Stimulated activated CD4-positive, alpha-beta T cell treated with anti-CD3 and anti-CD28 coated beads, Interleukin-15, amount 100 ng/mL, for 1 hour (primary cell): Measurements from ENCODE around the gene BRAF.
"Not testable (repeated sequence)": the region's sequence is repeated elsewhere in the genome, so short reads cannot be mapped to it uniquely, and the experiment has no call there.

Experiments used
- DNase-seq, 2 donors: peaks; one replicate each; pipeline ENCODE4 v3.0.0-alpha.2; 2020; ENCODE audit warnings: low read depth in 1 of 2, low spot score in 1 of 2

BRAF gene

GRCh38 chr7:140920745-140921144, 4.0 kb downstream of the BRAF start:
- DNase-seq: no peak

- no peak for DNase-seq
Observed at GRCh38 chr7:140918236-140918635, 6.5 kb downstream of the BRAF start.

- DNase-seq: no peak
Observed at GRCh38 chr7:140917258-140917657, 7.5 kb downstream of the BRAF start.

- DNase-seq: no peak
Observed at GRCh38 chr7:140915935-140916555, 8.7 kb downstream of the BRAF start.

GRCh38 chr7:140914083-140914482, 10.6 kb downstream of the BRAF start:
- no peak for DNase-seq

DNA sequence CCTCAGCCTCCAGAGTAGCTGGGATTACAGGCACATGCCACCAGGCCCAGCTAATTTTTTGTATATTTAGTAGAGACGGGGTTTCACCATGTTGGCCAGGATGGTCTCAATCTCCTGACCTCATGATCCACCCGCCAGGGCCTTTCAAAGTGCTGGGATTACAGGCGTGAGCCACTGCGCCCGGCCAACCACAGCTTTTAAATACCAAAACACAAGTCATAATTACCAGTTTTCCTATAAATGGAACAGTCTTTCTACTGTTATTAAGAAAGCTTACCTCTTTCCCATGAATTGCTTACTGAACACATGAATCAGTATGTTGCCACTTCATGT, 11.2 kb downstream of the BRAF start:
- DNase-seq: not testable (repeated sequence)

DNA sequence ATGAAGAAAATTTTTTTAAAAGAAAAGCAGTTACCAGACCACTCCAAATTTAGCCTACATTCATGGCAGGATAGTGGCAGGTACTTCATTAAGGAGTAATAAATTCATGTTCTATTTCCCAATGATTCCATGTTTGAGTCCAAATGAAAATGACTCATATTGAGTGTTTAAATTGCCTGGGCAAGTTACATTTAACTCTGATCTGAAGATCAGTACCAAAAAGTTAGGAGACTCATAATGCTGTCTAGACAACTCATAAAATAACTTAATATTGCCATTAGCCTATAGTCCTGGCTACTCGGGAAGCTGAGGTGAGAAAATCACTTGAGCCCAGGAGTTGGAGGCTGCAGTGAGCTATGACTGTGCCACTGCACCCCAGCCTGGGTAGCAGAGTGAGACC, 13.0 kb downstream of the BRAF start:
- DNase-seq: no peak

DNA sequence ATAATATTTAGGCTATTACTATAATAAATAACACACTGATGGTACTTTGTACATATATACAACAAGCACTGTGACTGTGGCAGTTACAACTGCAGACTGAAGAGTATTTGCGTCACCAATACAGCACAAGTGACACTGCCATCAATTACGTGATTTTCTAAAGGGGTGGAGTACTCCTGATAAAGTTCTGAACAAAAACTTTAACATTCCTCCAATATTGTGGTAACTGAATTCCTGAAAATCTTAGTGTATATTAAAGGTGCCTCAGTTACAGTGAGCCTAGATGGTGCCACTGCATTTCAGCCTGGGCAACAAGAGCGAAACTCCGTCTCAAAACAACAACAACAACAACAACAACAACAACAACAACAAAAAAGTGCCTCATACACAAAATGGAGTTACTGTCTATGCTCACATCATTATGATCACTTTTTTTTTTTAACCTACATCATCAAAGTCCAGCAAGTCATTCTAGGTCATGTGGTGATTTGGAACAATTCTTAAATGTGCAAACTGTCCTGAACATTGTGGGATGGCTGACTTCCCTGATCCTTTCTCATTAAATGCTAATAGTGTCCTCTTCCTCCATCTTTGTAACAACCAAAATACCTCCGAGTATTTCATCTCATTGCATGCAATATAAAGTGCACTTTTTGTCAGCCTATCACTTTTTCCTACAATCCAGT, 15.1 kb downstream of the BRAF start:
- DNase-seq: no peak

GRCh38 chr7:140908361-140908760, 16.4 kb downstream of the BRAF start:
- DNase-seq: no peak

- no peak for DNase-seq
Observed at GRCh38 chr7:140903741-140904480, 20.8 kb downstream of the BRAF start.

- no peak for DNase-seq
Observed at GRCh38 chr7:140902303-140902953, 22.3 kb downstream of the BRAF start.

DNA sequence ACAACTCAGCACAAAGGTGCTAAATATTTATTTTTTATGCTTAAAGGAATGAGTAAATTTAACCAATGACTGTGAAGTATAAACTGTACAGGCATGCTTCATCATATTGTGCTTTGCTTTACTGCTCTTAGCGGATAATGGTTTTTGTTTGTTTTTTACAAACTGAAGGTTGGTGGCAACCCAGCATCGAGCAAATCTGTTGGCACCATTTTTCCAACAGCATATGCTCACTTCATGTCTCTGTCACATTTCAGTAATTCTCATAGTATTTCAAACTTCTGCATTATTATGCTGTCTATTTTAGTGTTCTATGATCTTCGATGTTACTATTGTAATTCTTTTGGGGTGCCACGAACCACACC, 22.8 kb downstream of the BRAF start:
- DNase-seq: no peak

- no peak for DNase-seq
Observed at GRCh38 chr7:140899883-140900282, 24.8 kb downstream of the BRAF start.

DNA sequence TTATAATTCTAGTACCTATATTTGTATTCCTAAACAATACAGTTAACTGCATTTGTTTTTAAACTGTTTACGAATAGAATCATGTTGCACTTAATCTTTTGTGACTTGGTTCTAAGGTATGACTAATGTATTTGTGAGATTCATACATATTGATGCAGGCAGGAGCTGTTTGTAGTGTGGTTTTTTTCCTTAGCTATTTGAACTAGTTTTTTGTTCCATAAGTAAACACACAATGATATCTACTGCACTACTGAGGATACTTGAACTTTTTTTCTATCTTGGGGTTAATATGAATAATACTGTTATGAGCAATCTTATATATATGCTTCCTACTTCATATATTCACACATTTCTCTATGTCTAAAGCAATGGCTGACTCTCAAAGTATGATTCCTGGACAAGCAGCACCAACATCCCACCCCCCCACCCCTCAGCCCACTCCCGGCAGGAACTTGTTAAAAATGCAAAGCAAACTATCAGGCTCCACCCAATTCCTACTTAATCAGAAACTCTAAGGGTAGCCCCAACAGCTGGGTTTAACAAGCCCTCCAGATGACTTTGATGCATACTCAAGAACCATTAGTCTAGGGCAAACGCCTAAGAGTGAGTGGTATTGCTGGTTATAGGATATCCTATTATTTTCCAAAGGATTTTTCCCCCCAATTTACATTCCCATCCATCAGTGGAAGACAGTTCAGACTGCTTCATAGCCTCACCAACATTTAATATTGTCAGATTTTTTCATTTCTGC, 25.8 kb downstream of the BRAF start:
- DNase-seq: no peak

DNA sequence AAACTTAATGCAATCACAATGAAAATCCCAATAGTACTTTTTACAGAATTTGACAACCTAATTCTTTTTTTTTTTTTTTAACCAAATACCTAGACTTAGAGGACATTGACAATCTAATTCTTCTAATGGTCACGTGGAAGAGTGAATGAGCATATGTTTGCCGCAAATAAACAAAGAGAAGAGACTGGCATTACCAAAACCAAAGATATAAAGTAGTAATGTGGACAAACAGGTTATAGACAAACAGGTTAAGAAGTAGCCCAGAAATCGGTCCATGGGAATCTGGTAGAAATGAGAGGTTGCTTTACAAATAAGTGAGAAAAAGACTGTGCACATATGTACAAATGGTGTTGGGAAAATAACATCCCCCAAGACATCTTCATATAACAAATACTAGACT, 27.7 kb downstream of the BRAF start:
- no peak for DNase-seq

DNA sequence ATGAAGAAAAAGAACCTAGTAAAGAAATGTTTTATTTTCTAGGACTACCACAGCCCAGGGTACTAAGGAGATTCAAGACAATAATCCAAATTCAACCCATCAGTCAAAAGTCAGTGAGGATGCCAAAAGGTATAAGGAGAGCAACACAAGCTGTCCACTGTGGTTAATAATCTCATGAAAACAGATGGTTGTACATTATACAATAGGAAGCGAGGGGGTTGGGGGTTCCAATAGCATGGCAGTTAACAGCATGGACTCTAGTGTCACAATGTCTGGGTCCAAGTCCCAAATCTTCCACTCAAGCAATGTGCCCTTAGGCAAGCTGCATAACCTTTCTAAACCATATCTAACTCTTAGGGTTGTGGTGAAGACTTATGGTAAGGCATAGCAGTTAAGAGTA, 35.1 kb downstream of the BRAF start:
- no peak for DNase-seq

- no peak for DNase-seq
Observed at GRCh38 chr7:140889150-140889549, 35.6 kb downstream of the BRAF start.

DNA sequence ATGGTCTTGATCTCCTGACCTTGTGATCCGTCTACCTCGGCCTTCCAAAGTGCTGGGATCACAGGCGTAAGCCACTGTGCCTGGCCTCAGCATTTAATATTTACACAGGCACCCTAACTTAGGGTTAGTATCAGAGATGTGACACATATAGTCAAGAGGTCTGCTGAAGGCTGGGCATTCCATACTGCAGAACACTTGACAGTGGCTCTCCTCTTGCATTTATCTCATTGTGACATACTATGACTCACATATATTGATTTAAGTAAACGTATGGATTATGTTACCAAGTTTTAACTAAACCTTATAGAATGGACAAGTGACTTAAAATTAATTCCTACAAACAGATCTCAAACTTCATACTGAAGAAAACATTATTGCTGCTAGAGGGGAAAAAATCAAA, 36.6 kb downstream of the BRAF start:
- DNase-seq: no peak

DNA sequence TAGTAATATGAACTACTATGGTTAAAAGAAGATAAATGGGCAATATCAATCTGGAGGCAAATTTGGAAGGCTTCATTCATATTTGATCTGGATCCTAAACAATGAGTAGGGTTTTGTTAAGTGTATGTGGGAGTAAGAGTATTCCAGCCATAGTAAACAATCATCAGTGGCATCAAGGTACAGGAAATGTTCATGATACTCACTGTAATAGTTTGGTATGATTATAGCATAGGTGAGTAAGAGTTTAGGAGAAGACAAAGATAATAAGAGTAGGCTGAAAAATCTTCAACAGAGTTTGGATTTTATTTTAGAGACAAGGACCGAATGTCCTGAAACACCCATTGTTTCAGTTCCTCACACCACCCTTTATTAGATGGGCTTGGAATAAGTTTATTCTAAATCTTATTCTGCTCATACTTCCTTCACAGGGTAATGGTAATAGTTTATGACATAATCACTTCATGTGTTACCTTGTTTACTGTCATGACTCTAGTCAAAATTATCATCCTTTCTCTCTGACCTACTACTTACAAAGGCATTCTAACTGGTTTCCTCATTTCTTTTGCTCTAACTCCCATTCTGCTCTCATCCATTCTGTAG, 38.9 kb downstream of the BRAF start:
- DNase-seq: no peak

DNA sequence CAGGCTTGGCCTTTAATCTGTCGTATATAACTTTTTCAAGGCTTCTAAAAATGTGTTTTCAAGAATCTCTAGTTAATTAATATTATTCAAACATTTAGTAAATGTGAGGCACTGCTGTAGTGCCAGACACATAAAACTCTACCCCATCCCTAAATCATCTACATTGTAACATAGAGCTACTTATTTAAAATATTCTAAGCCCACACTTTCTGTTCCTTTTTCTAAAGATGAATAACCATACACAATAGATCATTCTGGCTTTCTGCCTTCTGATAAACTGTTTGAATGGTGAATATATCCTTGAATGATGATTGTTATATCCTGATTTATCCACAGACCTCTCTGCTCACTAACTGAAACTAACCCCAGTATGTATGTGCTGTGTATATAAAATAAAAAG, 41.4 kb downstream of the BRAF start:
- no peak for DNase-seq

GRCh38 chr7:140882834-140883233, 41.9 kb downstream of the BRAF start:
- DNase-seq: not testable (repeated sequence)
